Nephron progenitor cell (in vitro differentiated cells): ENCODE results near the gene DNAAF5.

Experiments
- DNase-seq: peaks from one replicate; pipeline ENCODE4 v3.0.0; 2021
- H3K27ac Mint-ChIP-seq: 2 replicates; pipeline ENCODE4 v1.8.0; 2021; ENCODE audit warnings: mild to moderate bottlenecking, moderate library complexity, mixed read lengths
- H3K27me3 Mint-ChIP-seq: 2 replicates; pipeline ENCODE4 v1.8.0; 2021; ENCODE audit warnings: mild to moderate bottlenecking, low read depth, mixed read lengths; ENCODE audit not compliant: poor library complexity
- H3K36me3 Mint-ChIP-seq: 2 replicates; pipeline ENCODE4 v1.8.0; 2021; ENCODE audit warnings: low read depth, mixed read lengths
- H3K4me1 Mint-ChIP-seq: 2 replicates; pipeline ENCODE4 v1.8.0; 2021; ENCODE audit warnings: mixed read lengths
- H3K4me3 Mint-ChIP-seq: 2 replicates; pipeline ENCODE4 v1.8.0; 2021; ENCODE audit warnings: mild to moderate bottlenecking, moderate library complexity, mixed read lengths
- H3K9me3 Mint-ChIP-seq: 2 replicates; pipeline ENCODE4 v1.8.0; 2021; ENCODE audit warnings: mild to moderate bottlenecking, moderate library complexity, mixed read lengths
- TF ChIP-seq, protein P1 (sequence below): fragments of 200-600 bp; sonication (generic); IDR thresholded peaks from 2 replicates; pipeline ENCODE4 v1.5.0; 2021; ENCODE audit warnings: antibody characterized with exemption

DNAAF5 gene

DNA sequence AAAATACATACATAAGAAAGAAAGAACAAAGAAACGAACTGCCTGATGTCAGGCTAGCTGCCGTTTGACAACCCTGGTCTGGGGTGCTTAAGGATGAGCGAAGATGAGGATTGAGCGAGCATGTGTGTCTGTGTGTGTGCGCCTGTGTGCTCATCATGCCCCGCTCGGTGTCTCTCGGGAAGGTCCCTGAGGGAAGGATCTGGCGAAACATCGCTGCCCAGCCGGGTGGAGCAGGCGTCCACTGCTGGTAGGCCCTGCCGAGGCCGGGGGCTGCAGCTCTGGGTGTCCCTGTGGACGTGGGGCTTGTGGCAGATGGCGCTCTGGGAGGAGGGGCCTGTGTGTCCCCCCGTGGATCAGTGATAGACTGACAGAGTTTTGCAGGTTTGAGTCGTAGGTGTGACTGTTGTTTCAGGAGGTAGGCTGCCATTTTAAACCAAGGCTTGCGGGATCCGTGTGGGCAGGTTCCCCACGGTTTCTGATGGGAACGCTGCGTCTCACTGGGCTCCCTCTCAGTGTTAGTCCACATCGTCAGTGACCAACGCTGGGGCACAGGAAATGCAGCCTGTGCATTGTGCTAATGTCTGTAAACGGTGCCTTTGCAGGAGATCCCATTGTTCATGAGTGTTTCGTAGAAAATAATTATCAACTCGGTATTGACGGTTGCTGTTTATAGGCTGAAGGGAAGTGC is 99.9 kb downstream of the DNAAF5 start:
- Mint-ChIP-seq H3K27ac (no peak overlapping the region), H3K9me3 (no peaks in the 10 kb centered on the region), H3K4me1 (peaks cover 60% of the 10 kb centered on the region), H3K27me3 (peaks cover 3% of the 10 kb centered on the region), H3K4me3 (no peak overlapping the region), H3K36me3 (peaks cover 62% of the 10 kb centered on the region)
- no peak for DNase-seq
- TF ChIP-seq, protein P1, sequence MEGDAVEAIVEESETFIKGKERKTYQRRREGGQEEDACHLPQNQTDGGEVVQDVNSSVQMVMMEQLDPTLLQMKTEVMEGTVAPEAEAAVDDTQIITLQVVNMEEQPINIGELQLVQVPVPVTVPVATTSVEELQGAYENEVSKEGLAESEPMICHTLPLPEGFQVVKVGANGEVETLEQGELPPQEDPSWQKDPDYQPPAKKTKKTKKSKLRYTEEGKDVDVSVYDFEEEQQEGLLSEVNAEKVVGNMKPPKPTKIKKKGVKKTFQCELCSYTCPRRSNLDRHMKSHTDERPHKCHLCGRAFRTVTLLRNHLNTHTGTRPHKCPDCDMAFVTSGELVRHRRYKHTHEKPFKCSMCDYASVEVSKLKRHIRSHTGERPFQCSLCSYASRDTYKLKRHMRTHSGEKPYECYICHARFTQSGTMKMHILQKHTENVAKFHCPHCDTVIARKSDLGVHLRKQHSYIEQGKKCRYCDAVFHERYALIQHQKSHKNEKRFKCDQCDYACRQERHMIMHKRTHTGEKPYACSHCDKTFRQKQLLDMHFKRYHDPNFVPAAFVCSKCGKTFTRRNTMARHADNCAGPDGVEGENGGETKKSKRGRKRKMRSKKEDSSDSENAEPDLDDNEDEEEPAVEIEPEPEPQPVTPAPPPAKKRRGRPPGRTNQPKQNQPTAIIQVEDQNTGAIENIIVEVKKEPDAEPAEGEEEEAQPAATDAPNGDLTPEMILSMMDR = no peak

DNA sequence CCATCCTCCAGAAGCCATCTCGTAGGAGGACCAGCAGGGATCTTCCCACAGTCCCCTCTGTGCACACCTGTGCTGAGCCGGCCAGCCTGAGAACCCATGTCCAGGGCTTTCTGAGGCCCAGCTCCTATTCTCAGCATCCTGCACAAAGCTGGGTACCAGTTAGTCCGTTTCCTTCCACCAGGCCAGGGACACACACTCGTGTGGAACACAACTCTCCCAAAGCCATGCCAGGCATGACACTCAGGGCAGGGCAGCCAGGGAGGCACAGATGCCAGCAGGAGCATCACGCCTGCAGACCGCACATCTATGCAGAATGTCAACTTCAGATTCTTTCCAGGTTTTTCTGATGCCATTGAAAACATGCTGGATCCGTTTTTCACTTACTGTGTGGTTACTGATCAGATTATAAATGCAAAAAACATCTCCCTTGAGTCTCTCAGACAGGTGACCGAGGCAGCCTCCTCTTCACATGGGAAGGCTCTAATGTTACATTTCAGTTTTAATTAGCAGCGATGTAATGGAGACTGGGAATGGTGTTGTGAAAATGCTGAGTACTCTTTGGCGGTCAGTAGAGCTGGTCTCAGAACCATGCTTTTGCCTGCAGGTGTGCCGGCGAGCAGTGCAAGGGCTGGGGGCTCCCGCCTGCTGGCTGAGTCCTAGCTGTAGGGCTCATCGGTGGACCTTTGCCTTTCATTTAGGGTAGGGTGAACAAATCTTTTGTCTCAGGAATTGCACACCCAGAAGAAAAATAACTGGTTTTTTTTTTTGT is 102.5 kb downstream of the DNAAF5 start:
- Mint-ChIP-seq H3K27ac (no peak overlapping the region), H3K9me3 (no peaks in the 10 kb centered on the region), H3K4me1 (peaks cover 58% of the 10 kb centered on the region), H3K4me3 (no peak overlapping the region), H3K27me3 (no peaks in the 10 kb centered on the region), H3K36me3 (peaks cover 57% of the 10 kb centered on the region)
- TF ChIP-seq, protein P1 = no peak
- no peak for DNase-seq

DNA sequence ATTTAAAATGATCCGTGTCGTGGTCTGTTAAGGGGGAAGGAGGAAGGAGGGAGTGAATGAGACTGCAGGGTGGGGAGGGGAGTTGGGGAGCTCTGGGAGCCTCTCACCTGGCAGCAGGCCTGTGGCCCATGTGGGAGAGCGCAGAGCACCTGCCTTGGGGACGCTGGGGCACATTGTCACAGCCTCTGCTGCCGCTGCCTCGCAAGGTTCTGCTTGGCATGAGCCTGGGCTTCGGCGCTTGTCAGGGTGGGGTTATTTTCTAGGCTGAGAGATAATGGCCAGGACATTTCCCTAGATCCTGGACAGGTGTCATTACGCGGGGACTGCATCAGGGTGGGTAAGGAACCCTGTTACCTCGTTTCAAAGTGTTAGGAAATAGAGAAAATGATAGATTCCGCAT is 103.6 kb downstream of the DNAAF5 start:
- Mint-ChIP-seq H3K27ac (no peak overlapping the region), H3K4me3 (no peak overlapping the region), H3K36me3 (peaks cover 50% of the 10 kb centered on the region), H3K9me3 (no peaks in the 10 kb centered on the region), H3K27me3 (no peaks in the 10 kb centered on the region), H3K4me1 (peaks cover 62% of the 10 kb centered on the region)
- TF ChIP-seq, protein P1 = no peak
- no peak for DNase-seq

DNA sequence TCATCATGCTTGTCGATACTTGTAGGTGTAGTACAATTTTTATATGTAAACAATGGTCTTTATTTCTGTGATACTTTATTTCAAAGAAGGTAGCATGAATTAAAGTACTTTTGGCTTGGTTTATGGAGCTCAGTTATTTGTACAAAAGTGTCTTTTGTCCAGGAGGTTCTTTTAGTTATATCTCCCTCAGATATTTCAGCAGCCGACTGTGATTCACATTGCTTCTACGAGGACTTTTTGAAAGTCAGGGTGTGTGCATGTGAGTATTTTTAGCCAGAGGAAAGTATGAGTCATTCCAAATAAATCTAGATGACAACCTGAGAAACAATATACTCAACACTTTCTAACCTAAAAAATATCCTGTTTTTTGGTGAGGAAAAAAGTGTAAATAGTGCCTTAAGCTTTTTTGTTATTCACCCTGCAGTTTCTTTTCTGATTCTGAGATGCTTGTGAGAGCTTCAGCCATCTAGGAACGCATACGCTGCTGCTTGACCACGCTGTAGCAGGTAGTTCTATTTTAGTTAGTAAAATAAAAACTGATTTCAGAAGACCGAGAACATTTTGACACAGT is 105.2 kb downstream of the DNAAF5 start:
- Mint-ChIP-seq H3K4me3 (no peak overlapping the region), H3K27ac (peak overlapping the region; percentile 96), H3K27me3 (no peaks in the 10 kb centered on the region), H3K9me3 (no peaks in the 10 kb centered on the region), H3K36me3 (peaks cover 43% of the 10 kb centered on the region), H3K4me1 (peaks cover 70% of the 10 kb centered on the region)
- DNase-seq = no peak
- TF ChIP-seq, protein P1 = no peak

DNA sequence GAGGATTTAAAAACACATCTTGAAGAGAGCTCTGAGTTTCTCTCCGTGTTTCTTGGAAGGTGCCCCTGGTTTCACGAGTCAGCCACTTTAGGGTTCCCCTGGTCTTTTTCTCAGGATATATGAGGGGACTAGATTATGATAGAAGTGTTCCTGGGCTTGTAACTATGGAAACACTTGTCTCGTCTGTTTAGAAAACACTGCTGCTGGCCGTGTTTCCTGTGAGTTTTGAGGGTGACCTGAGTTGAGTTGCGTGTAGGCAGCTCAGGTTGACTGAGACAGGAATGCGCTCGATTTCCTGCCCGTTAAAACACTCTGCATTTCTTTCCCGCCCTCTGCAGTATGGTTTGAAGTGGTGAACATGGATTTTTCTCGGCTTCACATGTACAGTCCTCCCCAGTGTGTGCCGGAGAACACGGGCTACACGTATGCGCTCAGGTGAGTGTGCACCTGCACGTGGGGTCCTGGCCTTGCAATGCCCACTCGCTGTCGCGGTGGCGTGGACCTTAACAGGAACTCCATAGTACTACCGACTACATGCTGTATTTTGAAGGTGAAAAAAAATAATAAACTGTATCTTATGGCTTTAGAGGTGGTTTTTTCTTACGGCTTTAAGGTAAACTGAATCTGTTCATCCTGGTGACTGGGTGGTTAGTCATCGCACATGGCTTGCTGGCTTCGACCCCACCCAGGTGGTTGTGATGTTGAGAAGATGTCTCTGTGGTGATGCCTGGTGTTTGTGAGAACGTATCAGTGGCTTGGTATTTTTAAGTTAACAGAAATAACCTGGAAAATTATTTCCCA is 105.9 kb downstream of the DNAAF5 start, which contains the start of gene SUN1:
SUN1 (plus strand) TSS at position 310 of the 801 bp plus-strand sequence; CDS start at position 359, 49 bp downstream.
- peak within 1 kb of the TSS; percentile 67 for H3K4me3 Mint-ChIP-seq
- peak within 1 kb of the TSS; percentile 96 for H3K27ac Mint-ChIP-seq
- H3K9me3 Mint-ChIP-seq = no peaks in the 10 kb centered on the region
- peaks cover 75% of the 10 kb centered on the region for H3K4me1 Mint-ChIP-seq
- TF ChIP-seq, protein P1 = no peak
- H3K27me3 Mint-ChIP-seq = no peaks in the 10 kb centered on the region
- no peak for DNase-seq
- peaks cover 40% of the 10 kb centered on the region for H3K36me3 Mint-ChIP-seq
